ENCODE measurements around the gene GLIS1.

The GLIS1 gene

DNA sequence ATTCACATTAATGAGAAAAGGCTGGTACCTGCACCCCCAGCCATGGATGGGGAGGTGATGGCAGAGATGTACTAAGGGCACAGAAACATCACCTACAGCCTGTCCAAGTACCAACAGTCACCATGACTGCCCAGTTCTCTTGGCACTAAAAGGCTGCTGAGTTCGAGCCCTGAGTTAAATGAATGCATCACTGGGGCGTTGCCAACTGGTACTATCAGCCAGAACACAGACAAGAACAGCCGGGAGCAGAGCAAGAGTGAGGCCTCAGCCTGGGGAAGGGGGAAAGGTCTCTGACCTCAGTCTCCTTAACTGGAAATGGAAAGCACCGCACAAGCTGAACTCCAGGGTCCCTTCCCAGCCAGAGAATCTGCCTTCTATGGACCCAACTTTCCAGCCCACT lies 60.5 kb downstream of the GLIS1 start:
- DNase-seq (ENCODE audit: low spot score) = no peak

DNA sequence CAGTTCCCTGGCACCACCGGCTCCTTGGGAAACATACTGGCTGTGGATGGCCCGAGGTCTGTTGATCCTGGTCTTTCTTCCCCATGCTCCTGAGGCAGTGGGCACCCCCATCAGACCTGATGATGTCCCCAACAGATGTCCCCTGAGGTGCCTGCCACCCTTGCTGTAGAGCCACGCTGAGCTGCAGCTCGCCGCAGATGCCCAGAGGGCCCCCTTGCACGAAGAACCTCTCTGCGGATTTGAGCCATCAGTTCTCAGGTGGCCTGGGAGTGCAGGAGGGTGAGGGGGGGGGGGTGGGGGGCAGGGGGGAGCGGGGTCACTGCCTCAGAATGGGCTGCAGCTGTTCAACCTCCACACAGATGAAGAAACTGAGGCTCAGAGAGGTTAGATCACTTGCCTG lies 60.9 kb downstream of the GLIS1 start:
- DNase-seq (ENCODE audit: low spot score) = no peak

DNA sequence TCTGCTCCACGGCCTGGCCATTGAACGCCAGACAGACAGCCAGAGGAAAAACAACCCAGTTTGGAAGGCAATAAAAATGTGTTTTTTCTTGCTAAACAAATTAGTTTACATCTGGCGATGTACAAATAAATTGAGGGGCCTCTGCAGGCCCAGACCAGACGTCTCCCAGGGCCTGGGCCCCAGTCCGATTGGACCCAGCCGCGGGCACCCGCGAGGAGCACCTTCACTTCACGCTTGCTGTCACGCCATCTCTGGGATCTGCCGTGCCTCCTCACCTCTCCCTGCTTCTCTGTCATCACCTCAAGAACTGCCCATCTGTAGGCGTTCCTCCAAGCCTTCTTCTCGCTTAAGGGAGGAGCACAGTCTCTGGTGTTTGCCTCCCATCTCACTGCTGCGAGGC lies 61.5 kb downstream of the GLIS1 start:
- no peak for DNase-seq (ENCODE audit: low spot score)

DNA sequence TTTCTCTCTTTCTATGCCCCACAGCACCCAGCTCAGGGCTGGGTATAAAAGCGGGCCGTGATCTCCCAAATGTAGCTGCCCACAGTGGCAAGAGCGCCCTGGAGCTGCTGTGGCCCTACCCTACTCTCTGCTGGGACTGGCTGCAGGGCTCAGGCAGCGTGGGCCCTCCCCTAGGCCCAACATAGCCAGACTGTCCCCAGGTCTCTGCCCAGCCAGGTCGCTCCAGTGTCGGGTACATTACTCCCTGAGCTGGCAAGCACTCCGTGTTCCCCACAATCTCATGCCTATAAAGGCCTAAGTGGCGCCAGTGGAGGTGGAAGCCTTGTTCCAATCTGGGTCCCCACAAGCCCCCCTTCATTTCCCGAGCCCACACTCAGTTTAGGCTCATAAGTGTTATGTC lies 66.2 kb downstream of the GLIS1 start:
- DNase-seq (ENCODE audit: low spot score) = no peak

DNA sequence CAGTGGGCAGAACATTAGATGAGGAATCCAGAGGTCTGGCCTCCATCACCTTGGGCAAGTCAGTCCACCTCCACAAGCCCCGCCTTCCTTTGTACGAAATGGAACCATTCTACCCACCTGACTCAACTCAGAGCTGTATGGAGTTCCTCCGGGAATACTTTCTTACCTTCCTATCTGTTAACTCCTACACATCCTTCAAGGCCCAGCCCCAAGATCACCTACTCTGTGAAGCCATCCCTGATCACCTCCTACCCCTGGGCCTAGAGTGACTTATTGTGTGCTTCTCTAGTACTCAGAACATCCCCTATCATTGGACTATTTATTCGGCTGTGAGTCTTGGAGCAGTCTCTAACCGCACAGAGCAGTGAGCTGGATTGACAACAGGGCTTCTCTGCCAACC lies 66.7 kb downstream of the GLIS1 start:
- DNase-seq (ENCODE audit: low spot score) = no peak

DNA sequence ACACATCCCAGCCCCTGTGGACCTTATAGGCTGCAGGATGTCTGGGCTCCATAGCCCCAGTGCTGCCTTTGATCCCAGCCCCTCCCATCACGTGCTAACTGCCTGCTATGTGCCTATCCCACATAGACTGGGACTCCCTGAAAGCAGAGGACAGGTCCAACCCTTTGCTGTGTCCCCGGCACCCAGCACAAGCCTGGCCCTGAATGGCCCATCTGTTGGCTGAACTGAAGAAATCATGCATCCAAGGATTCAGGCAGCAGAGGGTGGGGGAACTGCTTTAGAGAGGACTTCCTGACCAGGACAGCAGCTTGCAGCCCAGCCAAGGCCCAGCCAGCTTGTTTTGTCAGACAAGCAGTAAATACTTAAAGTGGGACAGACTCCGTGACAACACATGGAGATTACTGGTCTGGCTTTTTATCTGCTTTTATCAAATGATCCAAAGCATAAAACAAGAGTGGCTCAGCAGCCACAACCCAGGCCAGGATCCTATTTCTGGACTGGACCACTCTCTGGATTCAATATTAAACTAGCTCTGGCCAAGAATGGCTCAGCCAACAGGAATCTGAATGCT lies 69.3 kb downstream of the GLIS1 start:
- DNase-seq (ENCODE audit: low spot score) = no peak

DNA sequence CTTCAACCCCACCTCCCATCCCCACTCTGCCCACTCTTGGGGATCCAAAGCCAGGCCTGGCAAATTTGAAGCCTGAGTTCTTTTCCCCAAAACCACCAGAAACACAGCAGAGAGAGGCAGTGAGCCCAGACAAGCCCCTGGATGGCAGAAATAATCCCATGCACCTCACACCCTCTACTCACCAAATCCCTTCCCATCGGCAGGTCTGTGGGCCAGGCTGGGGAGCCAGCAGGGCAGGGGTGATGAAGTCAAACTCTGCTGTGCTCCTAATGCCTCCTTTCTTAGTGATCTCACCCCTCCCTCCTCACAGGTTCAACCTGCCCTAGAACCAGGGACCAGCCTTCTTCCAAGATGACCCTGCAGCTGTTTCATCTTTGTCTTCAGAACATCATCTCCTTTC lies 72.4 kb downstream of the GLIS1 start:
- DNase-seq (ENCODE audit: low spot score) = no peak

DNA sequence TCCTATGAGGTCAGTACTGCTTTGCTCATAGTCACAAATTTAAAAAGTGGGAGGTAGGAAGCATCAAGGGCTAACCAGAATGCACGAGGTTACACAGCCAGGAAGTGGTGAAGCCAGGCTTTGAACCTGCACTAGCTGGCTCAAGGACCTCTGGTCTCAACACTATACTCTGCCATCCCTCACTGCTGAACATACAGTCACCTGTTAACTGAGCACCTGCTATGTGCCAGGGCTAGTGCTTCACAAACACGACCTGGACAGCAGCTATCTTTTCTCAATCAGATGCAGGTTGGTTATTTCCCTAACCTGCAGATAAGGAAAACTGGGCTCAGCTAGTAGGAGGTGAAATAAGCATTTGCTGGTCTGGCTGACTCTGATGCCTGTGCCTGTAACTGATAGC lies 73.0 kb downstream of the GLIS1 start:
- no peak for DNase-seq (ENCODE audit: low spot score)

DNA sequence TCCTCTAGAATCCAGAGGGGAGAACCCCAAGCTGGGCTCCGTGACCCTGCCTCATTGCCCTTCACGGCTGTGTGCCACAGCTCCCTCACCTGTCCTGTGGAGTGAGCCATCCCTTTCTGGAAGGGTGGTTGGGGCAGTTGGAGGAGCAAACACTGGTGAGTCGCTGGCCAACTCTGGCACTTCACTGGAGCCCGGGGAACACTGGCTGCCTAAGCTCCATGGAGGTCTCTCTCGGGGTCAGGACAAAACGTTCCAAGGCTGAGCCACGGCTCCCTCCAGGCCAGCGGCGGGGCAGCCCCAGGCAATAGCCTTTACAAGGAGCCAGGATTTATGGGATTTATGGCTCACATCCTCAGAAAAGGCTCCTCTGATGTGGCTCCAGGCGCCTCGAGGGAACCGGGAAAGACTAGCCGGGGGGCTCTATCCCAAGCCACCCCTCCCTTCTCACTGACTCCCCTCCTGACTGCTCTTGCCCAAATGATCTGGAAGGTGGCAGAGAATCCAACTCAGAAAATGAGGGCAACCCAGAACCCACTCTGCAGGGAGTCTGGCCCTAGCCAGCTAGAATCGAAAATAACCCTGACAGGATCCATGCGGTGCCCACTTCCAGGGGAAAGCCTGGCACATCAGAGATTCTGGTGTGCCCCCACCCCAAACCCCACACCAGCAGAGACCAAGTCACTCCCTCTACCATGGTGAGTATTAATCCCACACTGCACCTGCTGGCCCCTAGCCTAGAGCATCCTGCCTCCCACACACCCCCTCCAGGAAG lies 75.2 kb downstream of the GLIS1 start:
- DNase-seq (ENCODE audit: low spot score) = no peak

DNA sequence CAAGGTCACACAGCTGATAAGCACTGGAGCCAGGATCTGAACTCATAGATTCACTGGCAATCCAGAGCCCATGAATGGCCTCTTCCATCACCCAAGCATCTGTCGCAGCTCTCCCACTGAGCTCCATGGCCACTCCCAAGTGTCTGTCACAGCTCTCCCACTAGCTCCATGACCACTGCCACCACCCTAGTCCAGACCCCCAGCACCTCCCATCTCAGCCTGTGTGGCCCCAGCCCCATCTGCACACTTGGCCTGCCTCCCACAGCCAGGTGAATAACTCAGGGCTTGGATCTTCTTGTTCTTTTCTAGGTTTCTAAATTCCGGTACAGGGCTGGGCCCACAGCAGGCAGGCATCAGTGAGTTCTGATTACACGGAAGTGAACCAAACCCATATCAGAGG lies 76.0 kb downstream of the GLIS1 start:
- no peak for DNase-seq (ENCODE audit: low spot score)

DNA sequence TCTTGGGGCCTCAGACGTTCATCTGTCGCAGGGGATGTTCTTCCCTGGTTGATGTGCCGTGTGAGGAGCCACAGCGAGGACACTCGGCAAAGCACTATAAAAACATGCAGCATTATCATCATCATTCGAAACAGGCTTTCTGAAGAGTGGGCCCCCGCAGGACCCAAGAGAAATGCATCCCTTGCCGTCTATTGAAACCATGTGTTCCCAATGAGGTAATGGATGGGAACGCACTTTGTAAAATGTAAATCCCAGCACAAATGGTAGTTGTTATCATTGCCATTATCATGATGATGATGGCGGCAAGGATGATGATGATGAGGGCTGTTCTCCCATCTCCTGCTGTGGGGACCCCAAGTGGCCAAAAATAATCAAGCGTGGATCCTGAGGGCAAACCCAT lies 76.8 kb downstream of the GLIS1 start:
- DNase-seq (ENCODE audit: low spot score) = no peak

DNA sequence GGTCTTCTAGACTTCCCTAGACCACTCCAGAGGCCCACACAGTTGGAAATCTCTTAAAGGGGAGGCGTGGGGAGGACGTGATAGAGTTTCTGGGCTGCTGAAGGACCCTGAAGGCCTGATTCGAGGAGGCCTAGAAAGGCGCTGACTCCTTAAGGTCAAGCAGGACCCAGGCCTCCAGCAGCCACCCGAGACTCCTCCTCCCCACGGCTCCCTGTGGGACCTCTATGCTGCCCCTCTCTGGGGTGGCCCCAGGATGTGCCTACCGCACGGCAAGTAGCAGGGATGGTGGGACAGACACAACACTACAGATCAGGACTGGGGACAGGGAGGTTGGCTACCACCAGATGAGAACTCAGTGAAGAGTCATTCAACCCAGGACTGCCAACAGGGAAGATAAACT lies 77.5 kb downstream of the GLIS1 start:
- DNase-seq (ENCODE audit: low spot score) = no peak

DNA sequence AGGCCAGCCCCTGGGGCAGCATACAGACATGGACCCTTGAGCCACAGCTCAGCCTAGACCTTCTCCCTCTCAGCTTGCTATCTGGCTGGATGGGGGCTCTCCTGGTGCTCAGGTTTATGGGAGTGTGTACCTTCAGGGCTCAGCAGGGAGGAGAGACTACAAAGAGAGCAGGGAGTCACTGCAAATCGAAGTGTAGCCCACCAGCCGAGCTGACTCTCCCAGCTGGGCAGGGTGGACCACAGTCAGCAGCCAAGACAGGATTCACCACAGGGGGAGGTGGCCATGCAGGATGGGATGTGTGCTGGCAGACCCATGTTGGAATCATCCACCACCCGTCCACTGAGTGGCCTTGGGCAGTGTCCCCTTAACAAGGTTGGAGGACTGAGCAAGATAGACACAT lies 78.3 kb downstream of the GLIS1 start:
- no peak for DNase-seq (ENCODE audit: low spot score)

DNA sequence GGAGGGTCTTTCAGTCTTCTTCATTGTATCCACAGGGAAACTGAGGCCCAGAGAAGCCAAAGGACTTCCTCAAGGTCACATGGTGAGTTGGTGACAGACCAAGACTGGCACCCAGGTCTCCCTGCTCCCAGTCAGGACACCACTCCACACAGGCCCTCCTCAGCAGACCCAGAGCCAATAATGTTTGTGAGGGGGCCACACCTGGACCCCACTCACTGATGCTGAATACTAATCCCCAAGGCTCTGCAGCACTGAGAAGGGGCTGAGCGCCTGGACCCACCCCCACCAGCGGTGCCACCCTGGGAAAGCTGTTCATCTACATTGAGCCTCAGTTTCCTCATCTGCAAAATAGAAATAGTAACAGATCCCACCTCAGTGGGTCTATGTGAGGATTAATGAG lies 79.5 kb downstream of the GLIS1 start:
- DNase-seq (ENCODE audit: low spot score) = no peak

DNA sequence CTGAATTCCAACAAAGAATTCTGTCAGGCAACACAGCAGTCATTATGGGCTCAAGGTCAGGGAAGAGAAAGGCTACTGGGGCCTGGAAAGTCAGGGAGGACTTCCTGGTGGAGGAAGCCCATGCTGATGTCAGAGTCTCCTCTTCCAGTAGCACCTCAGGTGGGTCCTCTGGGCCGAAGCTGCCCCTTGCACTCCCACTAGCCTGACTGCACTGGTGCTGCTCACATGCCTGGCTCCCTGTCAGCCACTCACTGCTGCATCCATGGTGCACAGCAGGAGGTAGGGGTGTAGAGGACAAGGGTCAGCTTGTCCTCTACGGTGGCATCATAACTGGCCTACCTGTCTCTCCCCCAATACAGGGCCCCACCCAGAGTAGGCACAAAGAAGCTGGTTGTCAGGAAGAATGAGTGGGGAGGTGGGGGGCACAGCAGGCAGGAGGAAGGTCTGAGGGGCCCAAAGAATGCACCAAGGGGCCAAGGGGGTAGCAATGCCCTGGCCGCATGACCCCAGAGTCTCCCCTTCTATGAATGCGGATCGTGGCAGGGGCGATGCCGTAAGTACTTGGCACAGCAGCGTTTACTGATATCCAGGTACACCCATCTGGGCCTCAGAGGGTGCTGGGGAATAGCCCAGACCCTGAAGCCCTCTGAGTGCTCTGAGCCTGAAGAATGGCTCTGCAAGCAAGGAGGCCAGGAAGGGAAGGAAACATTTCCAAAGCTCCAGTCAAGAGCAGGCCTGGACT lies 80.3 kb downstream of the GLIS1 start:
- DNase-seq (ENCODE audit: low spot score) = no peak

DNA sequence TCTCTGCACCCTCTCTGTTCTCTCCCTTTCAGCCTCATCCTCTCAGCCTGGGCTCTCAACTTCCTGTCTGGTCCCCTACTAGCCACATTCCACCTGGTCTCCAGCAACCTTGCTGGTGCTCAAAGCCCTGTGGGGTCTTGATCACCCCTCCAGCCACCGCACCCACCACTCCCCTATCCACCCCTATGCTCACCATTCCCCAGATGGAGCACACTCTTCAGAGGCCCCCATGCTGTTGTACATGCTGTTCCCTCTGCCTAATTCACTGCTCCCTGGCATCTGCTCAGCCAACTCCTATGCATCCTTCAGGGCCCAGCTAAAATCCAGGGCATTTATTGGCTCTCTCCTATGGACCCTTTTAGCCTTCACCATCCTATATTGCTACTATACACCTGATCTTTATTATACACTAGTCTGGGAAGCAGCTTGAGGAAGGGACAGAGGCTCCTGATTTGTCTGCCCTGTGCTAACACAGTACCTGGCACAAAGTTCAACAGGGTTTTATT lies 81.0 kb downstream of the GLIS1 start:
- no peak for DNase-seq (ENCODE audit: low spot score)

DNA sequence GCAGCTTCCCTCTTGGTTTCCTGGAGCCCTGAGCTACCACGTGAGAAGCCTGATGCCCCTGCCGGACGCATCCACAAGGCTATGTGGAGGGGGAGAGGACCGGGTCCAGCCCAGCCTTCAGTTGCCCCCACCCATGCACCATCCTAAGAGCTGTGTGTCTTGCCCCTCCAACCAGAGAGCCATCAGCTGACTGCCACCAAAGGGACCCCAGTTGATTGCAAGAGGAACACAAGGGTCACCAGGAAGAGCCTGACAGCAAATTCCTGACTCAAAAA lies 81.5 kb downstream of the GLIS1 start:
- no peak for DNase-seq (ENCODE audit: low spot score)

DNA sequence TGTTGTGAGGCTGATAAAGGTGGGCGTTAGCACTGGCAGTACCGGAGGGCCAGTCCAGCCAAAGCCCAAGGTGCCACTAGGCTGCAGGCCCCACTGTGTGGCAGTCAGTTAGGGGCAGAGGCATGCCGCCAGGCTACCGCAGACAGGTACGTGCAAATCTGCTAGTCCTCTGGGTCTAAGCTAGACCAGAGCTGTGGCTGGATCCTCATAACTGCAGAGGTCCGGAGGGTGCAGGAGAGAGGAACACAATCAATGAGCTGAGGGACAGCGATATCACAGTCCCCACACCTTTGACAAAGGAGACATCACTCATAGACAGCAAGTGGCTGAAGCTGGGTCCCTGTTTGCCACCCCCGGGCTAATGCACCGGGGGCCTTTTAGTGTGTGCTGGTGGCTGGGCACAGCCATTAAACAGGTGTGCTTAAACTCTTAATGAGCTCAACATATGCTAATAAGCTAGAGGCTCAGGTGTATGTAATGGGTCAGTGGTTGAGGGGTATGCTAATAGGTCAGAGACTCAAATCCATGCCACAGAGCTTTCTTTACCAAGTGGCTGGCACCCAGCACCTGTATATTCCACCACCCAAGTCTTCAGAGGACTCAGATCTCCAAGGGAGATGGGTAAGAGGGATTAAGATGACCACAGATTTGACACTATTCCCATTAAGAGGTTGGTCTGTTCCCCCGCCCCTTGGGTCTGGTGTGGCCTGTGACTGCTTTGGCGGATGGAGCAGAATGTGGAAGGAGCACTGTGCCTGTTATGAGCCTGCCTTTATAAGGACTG lies 82.0 kb downstream of the GLIS1 start:
- DNase-seq (ENCODE audit: low spot score) = no peak

DNA sequence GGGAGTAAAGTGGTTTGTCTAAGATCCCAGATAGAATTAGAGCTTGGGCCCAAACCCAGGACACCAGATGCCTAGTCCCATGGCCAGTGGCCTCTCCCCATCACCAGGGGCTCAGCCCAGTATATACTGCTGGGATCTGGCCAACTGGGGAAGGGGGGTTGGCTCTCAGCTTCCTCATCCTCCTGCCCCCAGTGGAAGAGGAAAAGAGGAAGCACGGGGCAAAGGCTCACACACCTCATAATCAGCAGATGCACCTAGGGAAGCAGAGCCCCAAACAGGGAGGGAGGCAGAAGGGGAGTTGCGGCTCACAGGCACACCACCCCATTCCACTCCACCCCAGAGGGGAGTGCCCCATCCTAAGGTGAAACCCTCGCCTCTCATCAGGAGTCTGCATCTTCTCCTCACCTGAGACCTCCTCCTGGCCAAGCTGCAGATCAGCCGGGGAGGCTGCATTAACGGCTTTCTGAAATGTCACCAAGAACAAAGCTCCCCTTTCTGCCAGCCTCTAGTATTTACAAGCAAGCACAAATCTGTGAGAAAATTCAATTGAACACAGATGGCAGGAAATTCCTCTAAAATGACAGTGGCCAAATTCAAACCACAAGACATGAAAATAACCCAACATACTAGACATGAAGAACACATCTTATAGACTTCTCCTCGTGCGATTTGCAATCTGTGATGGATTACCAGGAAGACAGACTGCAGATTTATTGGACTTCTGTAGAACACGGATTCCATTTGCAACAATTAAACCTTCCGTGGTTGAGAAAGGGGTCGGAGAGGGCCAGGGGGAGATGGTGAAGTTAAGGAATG lies 82.8 kb downstream of the GLIS1 start:
- DNase-seq (ENCODE audit: low spot score) = no peak

DNA sequence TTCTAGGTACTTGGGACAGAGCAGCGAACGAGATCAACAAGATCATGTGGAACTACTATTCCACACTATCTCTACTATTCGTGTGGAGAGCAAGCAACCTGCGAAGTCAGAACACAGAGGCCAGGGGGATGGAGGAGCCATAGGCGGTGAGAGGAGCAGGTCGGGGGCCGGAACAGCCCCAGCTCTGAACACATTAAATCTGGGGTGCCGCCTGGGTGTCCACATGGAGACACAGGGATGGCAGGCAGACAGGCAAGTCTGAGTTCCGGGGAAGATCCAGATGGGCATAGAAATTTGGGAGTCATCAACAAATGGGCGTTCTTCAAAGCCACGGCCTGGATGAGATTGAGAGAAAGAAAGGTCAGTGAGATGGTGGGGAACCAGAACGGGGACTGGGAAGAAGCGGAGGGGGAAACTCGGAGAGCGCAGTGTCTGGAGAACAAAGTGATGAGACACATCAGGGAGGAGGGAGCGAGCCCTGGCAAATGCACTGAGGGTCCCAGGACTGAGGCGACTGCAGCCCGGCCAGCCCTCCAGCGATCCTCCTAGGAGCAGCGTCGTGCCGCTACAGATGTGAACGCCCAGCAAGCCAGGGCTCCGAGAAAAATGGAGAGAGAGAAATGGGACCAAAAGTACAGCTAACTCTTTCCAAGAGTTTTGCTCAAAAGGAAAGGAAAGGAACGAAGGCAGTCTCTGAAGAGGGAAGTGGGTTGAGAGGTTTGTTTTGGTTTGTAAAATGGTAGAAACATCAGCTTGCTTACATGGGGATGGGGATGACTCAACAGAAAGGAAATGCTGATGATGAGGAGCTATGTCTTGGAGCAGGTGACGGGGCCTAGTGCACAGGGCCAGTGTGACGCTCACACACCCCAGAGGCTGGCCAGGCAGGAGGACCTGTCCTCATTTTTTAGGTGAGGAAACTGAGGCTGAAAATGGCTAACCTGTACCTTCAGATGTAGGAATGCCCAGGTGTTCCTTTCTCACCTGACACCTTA lies 84.5 kb downstream of the GLIS1 start:
- DNase-seq (ENCODE audit: low spot score) = no peak

DNA sequence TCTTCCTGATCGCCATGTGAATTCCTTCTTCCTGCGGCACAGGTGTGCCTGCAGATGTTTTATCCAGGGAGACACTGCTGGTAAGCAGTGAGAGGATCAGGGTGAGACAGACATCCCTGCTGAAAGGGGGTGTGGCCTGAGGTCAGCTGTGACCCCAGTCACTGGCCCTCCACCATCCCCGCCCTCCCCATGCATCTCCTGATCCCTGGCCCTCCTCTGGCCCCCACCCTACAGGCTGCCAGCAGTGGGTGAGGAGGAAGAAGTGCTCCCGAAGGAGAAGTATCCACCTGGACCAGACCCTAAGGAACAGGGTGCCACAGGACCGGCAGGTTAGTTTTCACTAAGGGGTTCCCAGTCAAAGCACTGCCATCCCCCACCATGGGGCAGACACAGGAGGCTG lies 85.3 kb downstream of the GLIS1 start:
- no peak for DNase-seq (ENCODE audit: low spot score)

Data from LoVo (cell line).